Loucy (cell line): Measurements from ENCODE around the gene RAP1GAP2.

Experiments used
- H2AFZ ChIP-seq: fragments of 200-600 bp; sonication (generic); 2 replicates; pipeline ENCODE4 v1.6.0; 2016; ENCODE audit warnings: antibody characterized with exemption, mild to moderate bottlenecking, low read length, moderate library complexity
- H3F3A ChIP-seq: fragments of 200-600 bp; 2 replicates; pipeline ENCODE4 v1.6.0; 2016; ENCODE audit warnings: antibody characterized with exemption, low read depth, mild to moderate bottlenecking
- H3K27me3 ChIP-seq: fragments of 200-600 bp; sonication (generic); 2 replicates; pipeline ENCODE4 v1.6.1; 2014; ENCODE audit warnings: low read length, mild to moderate bottlenecking; ENCODE audit not compliant: insufficient read depth, poor library complexity, severe bottlenecking
- H3K36me3 ChIP-seq: fragments of 200-600 bp; sonication (generic); 2 replicates; pipeline ENCODE4 v1.6.1; 2016; ENCODE audit warnings: low read length; ENCODE audit not compliant: insufficient read depth
- H3K4me1 ChIP-seq: fragments of 200-600 bp; sonication (generic); 2 replicates; pipeline ENCODE4 v1.5.1; 2014; ENCODE audit warnings: low read length, mild to moderate bottlenecking; ENCODE audit not compliant: insufficient read depth, poor library complexity, severe bottlenecking
- H3K4me2 ChIP-seq: fragments of 200-600 bp; sonication (generic); 2 replicates; pipeline ENCODE4 v1.6.0; 2014; ENCODE audit warnings: antibody characterized with exemption, low read length, low read depth, mild to moderate bottlenecking; ENCODE audit not compliant: poor library complexity, severe bottlenecking
- H3K4me3 ChIP-seq: fragments of 200-600 bp; sonication (generic); 2 replicates; pipeline ENCODE4 v1.5.1; 2014; ENCODE audit warnings: low read length, mild to moderate bottlenecking, mixed read lengths; ENCODE audit not compliant: poor library complexity, severe bottlenecking
- H3K79me2 ChIP-seq: fragments of 200-600 bp; sonication (generic); 2 replicates; pipeline ENCODE4 v1.6.1; 2014; ENCODE audit warnings: low read length; ENCODE audit not compliant: insufficient read depth
- H3K9ac ChIP-seq: fragments of 200-600 bp; sonication (generic); 2 replicates; pipeline ENCODE4 v1.6.0; 2014; ENCODE audit warnings: mild to moderate bottlenecking, low read depth, low read length, moderate library complexity; ENCODE audit not compliant: poor library complexity, severe bottlenecking
- H3K9me2 ChIP-seq: fragments of 200-600 bp; sonication (generic); replicated peaks from 2 replicates; pipeline ENCODE4 v1.6.1; 2016; ENCODE audit warnings: low read depth, low read length, mixed read lengths
- H3K9me3 ChIP-seq: fragments of 200-600 bp; sonication (generic); 2 replicates; pipeline ENCODE4 v1.6.1; 2014; ENCODE audit warnings: mild to moderate bottlenecking, antibody characterized with exemption, low read length, low read depth; ENCODE audit not compliant: insufficient read depth
- H4K20me1 ChIP-seq: fragments of 200-600 bp; sonication (generic); 2 replicates; pipeline ENCODE4 v1.6.0; 2014; ENCODE audit warnings: antibody characterized with exemption, low read length, mild to moderate bottlenecking; ENCODE audit not compliant: insufficient read depth, poor library complexity, severe bottlenecking
- CTCF ChIP-seq: fragments of 200-600 bp; sonication (generic); conservative IDR thresholded peaks from 2 replicates; pipeline ENCODE4 v1.5.1; 2014; ENCODE audit warnings: mild to moderate bottlenecking, antibody characterized with exemption, low read length
- EZH2phosphoT487 ChIP-seq: fragments of 200-600 bp; IDR thresholded peaks from 2 replicates; pipeline ENCODE4 v1.6.1; 2018; ENCODE audit warnings: antibody characterized with exemption, mild to moderate bottlenecking, moderate library complexity, borderline replicate concordance

Gene RAP1GAP2

GRCh38 chr17:2860883-2861282 is 64.6 kb downstream of the RAP1GAP2 start:
- Histone ChIP-seq H4K20me1 (peaks cover 100% of the 10 kb centered on the region), H3K27me3 (no peaks in the 10 kb centered on the region), H3K4me1 (peaks cover 39% of the 10 kb centered on the region), H3K9me3 (no peaks in the 10 kb centered on the region), H2AFZ (no peak overlapping the region), H3K79me2 (peaks cover 100% of the 10 kb centered on the region), H3K9ac (no peak overlapping the region), H3K36me3 (peaks cover 24% of the 10 kb centered on the region; the same call in 1 of the 2 replicates), H3K9me2 (no peaks in the 10 kb centered on the region), H3F3A (no peaks in the 10 kb centered on the region), H3K4me3 (no peak overlapping the region), H3K4me2 (peak overlapping the region; percentile 27)
- TF ChIP-seq CTCF (no peak), EZH2phosphoT487 (no peak)

GRCh38 chr17:2862197-2862596 is 66.0 kb downstream of the RAP1GAP2 start:
- Histone ChIP-seq H3F3A (no peaks in the 10 kb centered on the region), H3K4me3 (no peak overlapping the region), H3K4me1 (peaks cover 26% of the 10 kb centered on the region), H3K9ac (no peak overlapping the region), H3K36me3 (peaks cover 30% of the 10 kb centered on the region; the same call in 1 of the 2 replicates), H4K20me1 (peaks cover 97% of the 10 kb centered on the region), H3K79me2 (peaks cover 100% of the 10 kb centered on the region), H3K27me3 (no peaks in the 10 kb centered on the region), H3K9me2 (no peaks in the 10 kb centered on the region), H3K9me3 (no peaks in the 10 kb centered on the region), H2AFZ (no peak overlapping the region), H3K4me2 (peak overlapping the region; percentile 25)
- TF ChIP-seq CTCF (no peak), EZH2phosphoT487 (no peak)

DNA sequence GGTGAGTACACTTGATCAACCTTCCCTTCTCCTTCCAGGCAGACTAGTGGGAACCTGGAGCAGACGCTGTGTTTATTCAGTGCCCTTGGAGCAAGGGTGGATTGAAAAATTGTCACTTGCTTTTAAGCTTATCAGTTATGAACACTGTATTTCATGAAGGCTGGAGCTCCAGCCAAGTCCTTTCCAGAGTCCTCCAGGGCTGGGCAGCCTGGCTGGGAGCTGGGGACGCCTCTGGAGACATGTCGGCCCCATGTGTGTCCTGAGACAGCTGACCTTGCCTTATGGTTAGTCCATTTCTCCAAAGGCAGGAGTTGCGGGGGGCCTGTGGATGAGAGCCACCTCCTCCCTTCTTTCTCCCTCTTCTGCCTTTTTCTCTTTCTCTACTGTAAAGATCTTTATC is 67.0 kb downstream of the RAP1GAP2 start:
- peaks cover 100% of the 10 kb centered on the region for H3K79me2 ChIP-seq
- H3K9me3 ChIP-seq = no peaks in the 10 kb centered on the region
- no peaks in the 10 kb centered on the region for H3F3A ChIP-seq
- no peaks in the 10 kb centered on the region for H3K27me3 ChIP-seq
- peaks cover 36% of the 10 kb centered on the region; the same call in 1 of the 2 replicates for H3K36me3 ChIP-seq
- H3K9me2 ChIP-seq = no peaks in the 10 kb centered on the region
- peaks cover 98% of the 10 kb centered on the region for H4K20me1 ChIP-seq
- no peak overlapping the region for H3K9ac ChIP-seq
- H3K4me2 ChIP-seq = no peak overlapping the region
- no peak overlapping the region for H2AFZ ChIP-seq
- peaks cover 16% of the 10 kb centered on the region for H3K4me1 ChIP-seq
- TF ChIP-seq EZH2phosphoT487 = no peak
- TF ChIP-seq CTCF = no peak
- no peak overlapping the region for H3K4me3 ChIP-seq
